ENCODE measurements around the gene ATOSA. TPM values are rescaled to one million over a fixed set of nuclear protein-coding genes. Genes with fewer than 3 reads are reported as not detected.

The ATOSA gene
- total and polyA plus RNA-seq, 8 donors: 19.4 to 206 (median 60.4) TPM

DNA sequence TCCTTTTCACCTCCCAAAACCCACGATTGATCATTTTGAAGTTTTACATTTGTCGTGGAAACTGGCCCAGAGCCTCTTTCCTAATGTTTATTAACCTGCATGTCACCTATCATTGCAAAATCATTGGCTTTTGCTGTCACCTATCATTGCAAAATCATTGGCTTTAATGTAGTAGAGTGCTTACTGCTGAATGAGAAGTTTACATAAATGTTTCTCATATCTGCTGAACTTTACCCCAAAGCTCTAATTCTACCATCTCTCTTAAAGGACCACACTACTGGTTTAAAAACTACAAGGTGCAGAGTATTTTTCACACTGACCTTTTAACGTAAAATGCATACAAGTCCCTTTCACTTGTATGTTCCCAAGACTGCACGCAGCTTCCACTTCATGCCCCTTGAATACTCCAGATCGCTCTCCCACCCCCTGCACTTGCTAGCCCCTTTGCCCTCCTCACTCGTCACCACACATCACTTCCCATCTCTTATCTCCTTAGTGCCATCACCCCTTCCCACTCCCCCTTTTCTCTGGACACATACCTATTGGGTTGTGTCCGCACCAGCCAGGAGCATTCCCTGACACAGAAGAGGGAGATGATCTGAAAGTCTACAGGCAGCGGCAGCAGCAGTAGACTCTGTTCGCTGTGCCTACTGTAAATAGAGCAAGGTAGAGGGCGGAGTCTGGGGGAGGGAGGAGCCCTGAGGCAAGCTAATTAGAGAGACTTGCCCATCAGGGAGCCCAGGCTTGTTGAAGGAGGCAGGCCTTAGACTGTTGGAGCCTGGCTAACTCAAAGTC, 30.2 kb upstream of the ATOSA start:
- peak; percentile 69 to 76 for DNase-seq
- no peak for TF ChIP-seq POLR2AphosphoS5 (IDR thresholded peaks at IDR 0.05)
- TF ChIP-seq EP300 (IDR thresholded peaks at IDR 0.05): no peak
- TF ChIP-seq, protein P1, sequence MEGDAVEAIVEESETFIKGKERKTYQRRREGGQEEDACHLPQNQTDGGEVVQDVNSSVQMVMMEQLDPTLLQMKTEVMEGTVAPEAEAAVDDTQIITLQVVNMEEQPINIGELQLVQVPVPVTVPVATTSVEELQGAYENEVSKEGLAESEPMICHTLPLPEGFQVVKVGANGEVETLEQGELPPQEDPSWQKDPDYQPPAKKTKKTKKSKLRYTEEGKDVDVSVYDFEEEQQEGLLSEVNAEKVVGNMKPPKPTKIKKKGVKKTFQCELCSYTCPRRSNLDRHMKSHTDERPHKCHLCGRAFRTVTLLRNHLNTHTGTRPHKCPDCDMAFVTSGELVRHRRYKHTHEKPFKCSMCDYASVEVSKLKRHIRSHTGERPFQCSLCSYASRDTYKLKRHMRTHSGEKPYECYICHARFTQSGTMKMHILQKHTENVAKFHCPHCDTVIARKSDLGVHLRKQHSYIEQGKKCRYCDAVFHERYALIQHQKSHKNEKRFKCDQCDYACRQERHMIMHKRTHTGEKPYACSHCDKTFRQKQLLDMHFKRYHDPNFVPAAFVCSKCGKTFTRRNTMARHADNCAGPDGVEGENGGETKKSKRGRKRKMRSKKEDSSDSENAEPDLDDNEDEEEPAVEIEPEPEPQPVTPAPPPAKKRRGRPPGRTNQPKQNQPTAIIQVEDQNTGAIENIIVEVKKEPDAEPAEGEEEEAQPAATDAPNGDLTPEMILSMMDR (IDR thresholded peaks at IDR 0.05): no peak
- TF ChIP-seq POLR2A (IDR thresholded peaks at IDR 0.05): no peak
- Histone ChIP-seq H3K36me3 (no peaks in the 10 kb centered on the region), H3K4me3 (peak overlapping the region; percentile 5 to 35 (median 13)), H3K27ac (no peak overlapping the region), H3K4me1 (peaks cover 0 to 7% (median 0%) of the 10 kb centered on the region in 4 donors), H3K9me3 (no peaks in the 10 kb centered on the region), H3K27me3 (no peaks in the 10 kb centered on the region)
- intact Hi-C loops (cut with DNase I; ENCODE audit: low total_unique reads): no loop called here
- 25 to 43% (median 34%) methylated on average over 9 to 10 of the region's 10 CpGs for WGBS, 5 donors

DNA sequence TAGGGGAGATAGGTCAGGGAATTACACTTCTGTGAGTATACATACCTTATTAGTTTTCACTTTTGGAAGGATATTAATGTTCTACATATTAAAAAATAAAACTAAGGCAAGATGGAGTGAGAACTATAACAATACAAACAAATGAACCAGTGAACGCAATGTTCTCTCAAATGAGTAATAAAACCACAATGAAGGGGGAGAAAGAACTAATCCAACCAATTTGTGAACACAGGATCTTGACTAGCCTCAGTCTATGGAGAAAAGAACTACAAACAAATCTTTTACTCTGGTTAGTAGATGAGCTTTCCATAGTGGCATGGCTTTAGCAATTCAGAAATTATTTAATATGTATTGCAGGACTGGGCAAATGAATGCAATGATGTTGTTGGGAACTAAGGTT, 26.9 kb upstream of the ATOSA start:
- no peaks in the 10 kb centered on the region for H3K36me3 ChIP-seq
- 67 to 78% (median 72%) methylated on average over 1 of the region's 1 CpG for WGBS, 5 donors

DNA sequence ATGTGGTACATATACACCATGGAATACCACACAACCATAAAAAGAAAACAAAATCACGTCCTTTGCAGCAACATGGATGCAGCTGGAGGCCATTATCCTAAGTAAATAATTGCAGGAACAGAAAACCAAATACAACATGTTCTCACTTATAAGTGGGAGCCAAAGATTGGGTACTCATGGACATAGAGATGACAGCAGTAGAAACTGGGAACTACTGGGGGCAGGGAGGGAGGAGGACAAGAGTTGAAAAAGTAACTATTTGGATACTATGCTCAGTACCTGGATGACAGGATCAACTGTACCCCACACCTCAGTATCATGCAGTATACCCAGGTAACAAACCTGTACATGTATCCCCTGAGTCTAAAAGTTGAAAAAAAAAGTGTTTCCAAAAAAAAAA, 23.2 kb upstream of the ATOSA start:
- H3K9me3 ChIP-seq: no peaks in the 10 kb centered on the region
- TF ChIP-seq, protein P1 (IDR thresholded peaks at IDR 0.05): no peak
- no peak for TF ChIP-seq POLR2A (IDR thresholded peaks at IDR 0.05)
- no peak for TF ChIP-seq EP300 (IDR thresholded peaks at IDR 0.05)
- no peak for TF ChIP-seq POLR2AphosphoS5 (IDR thresholded peaks at IDR 0.05)
- H3K27ac ChIP-seq: no peak overlapping the region
- intact Hi-C loops (cut with DNase I; ENCODE audit: low total_unique reads): no loop called here
- WGBS, 5 donors: 50 to 86% (median 64%) methylated on average over 1 of the region's 1 CpG
- no peaks in the 10 kb centered on the region for H3K4me1 ChIP-seq
- no peak overlapping the region for H3K4me3 ChIP-seq
- no peaks in the 10 kb centered on the region for H3K27me3 ChIP-seq
- DNase-seq: no peak
- H3K36me3 ChIP-seq: no peaks in the 10 kb centered on the region

More for the DNA sequence above, 26.9 kb upstream of the ATOSA start:
- TF ChIP-seq, protein P1 (IDR thresholded peaks at IDR 0.05): no peak
- TF ChIP-seq POLR2A (IDR thresholded peaks at IDR 0.05) (no peak), EP300 (IDR thresholded peaks at IDR 0.05) (no peak), POLR2AphosphoS5 (IDR thresholded peaks at IDR 0.05) (no peak)
- Histone ChIP-seq H3K4me3 (no peak overlapping the region), H3K9me3 (no peaks in the 10 kb centered on the region), H3K4me1 (peaks cover 0 to 7% (median 0%) of the 10 kb centered on the region in 4 donors), H3K27me3 (no peaks in the 10 kb centered on the region), H3K27ac (no peak overlapping the region)
- intact Hi-C loops (cut with DNase I; ENCODE audit: low total_unique reads): no loop called here
- no peak for DNase-seq

DNA sequence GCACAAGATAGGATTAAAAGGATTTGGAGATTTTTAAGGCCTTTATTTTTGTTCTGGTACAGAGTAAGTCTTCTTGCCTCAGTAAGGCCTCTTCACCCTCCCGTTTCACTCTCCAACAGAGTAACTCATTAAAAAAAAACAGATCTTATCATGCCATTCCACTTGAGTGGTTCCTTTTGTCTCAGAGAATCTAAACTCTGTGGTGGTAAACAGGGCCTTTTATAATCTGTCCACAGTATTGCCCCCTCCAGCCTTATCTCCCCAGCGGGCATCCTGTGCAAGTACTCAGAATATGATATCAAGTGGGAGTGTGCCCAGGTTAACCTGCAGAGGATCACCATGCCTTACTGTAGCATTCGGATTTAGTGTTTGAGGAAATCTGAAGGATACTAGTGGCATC, 20.3 kb upstream of the ATOSA start:
- WGBS, 5 donors: 36 to 60% (median 46%) methylated on average over 3 of the region's 3 CpGs
- Histone ChIP-seq H3K4me1 (no peaks in the 10 kb centered on the region), H3K9me3 (no peaks in the 10 kb centered on the region), H3K36me3 (no peaks in the 10 kb centered on the region), H3K27ac (peak overlapping the region in 2 of 5 donors; percentile 4 to 11), H3K27me3 (no peaks in the 10 kb centered on the region), H3K4me3 (no peak overlapping the region)
- TF ChIP-seq POLR2A (IDR thresholded peaks at IDR 0.05) (no peak), POLR2AphosphoS5 (IDR thresholded peaks at IDR 0.05) (no peak), EP300 (IDR thresholded peaks at IDR 0.05) (no peak)
- TF ChIP-seq, protein P1 (IDR thresholded peaks at IDR 0.05): no peak
- intact Hi-C loops (cut with DNase I; ENCODE audit: low total_unique reads): no loop called here
- no peak for DNase-seq

Data from stomach (tissue), 9 donors.